ENCODE results near the gene ZNF22.

ZNF22 gene

GRCh38 chr10:44982114-44982460 is 18.6 kb upstream of the ZNF22 start:
- CTCF ChIA-PET = interaction anchor here (1.4 to 2.9 kb wide), 3 partner anchors 9 to 50 kb away, joined by 5 to 13 read pairs (median 10); no protein-coding TSS in a partner anchor
- no peak overlapping the region for H3K4me3 ChIP-seq (ENCODE audit: low read depth, low read length)
- POLR2A ChIA-PET = interaction anchor here (2.3 kb wide), 1 partner anchor 19 kb away, joined by 9 read pairs; no protein-coding TSS in a partner anchor
- DNase-seq (ENCODE audit: low read depth, low spot score) = no peak
- no peak for TF ChIP-seq CTCF (IDR thresholded peaks at IDR 0.05; ENCODE audit: insufficient read depth, low read length, missing control alignments)

- ChIA-PET POLR2A (interaction anchor here (2.3 kb wide), 1 partner anchor 19 kb away, joined by 9 read pairs; no protein-coding TSS in a partner anchor), CTCF (interaction anchor here (1.4 to 2.9 kb wide), 2 partner anchors 11 to 50 kb away, joined by 5 to 13 read pairs; no protein-coding TSS in a partner anchor)
- H3K4me3 ChIP-seq (ENCODE audit: low read depth, low read length) = no peak overlapping the region
- no peak for TF ChIP-seq CTCF (IDR thresholded peaks at IDR 0.05; ENCODE audit: insufficient read depth, low read length, missing control alignments)
- DNase-seq (ENCODE audit: low read depth, low spot score) = no peak
Measured at GRCh38 chr10:44982496-44982895, 18.2 kb upstream of the ZNF22 start.

- CTCF ChIA-PET = interaction anchor here (1.4 kb wide), 1 partner anchor 11 kb away, joined by 5 read pairs; no protein-coding TSS in a partner anchor
- POLR2A ChIA-PET = interaction anchor here (2.3 kb wide), 1 partner anchor 18 kb away, joined by 9 read pairs; no protein-coding TSS in a partner anchor
- no peak for TF ChIP-seq CTCF (IDR thresholded peaks at IDR 0.05; ENCODE audit: insufficient read depth, low read length, missing control alignments)
Measured at GRCh38 chr10:44983066-44983894, 17.4 kb upstream of the ZNF22 start.

GRCh38 chr10:44983895-44984278 is 16.8 kb upstream of the ZNF22 start:
- H3K4me3 ChIP-seq (ENCODE audit: low read depth, low read length) = no peak overlapping the region
- ChIA-PET POLR2A (no interaction called here), CTCF (interaction anchor here (1.8 kb wide), 1 partner anchor 51 kb away, joined by 6 read pairs; no protein-coding TSS in a partner anchor)
- TF ChIP-seq CTCF (IDR thresholded peaks at IDR 0.05; ENCODE audit: insufficient read depth, low read length, missing control alignments) = no peak
- DNase-seq (ENCODE audit: low read depth, low spot score) = no peak

More at GRCh38 chr10:44983066-44983894, 17.4 kb upstream of the ZNF22 start:
- no peak for DNase-seq (ENCODE audit: low read depth, low spot score)
- H3K4me3 ChIP-seq (ENCODE audit: low read depth, low read length) = no peak overlapping the region

GRCh38 chr10:44984671-44985101 is 16.0 kb upstream of the ZNF22 start:
- no peak for TF ChIP-seq CTCF (IDR thresholded peaks at IDR 0.05; ENCODE audit: insufficient read depth, low read length, missing control alignments)
- ChIA-PET POLR2A (no interaction called here), CTCF (interaction anchor here (1.8 kb wide), 1 partner anchor 52 kb away, joined by 6 read pairs; no protein-coding TSS in a partner anchor)
- no peak overlapping the region for H3K4me3 ChIP-seq (ENCODE audit: low read depth, low read length)
- no peak for DNase-seq (ENCODE audit: low read depth, low spot score)

GRCh38 chr10:44985175-44985681 is 15.5 kb upstream of the ZNF22 start:
- TF ChIP-seq CTCF (IDR thresholded peaks at IDR 0.05; ENCODE audit: insufficient read depth, low read length, missing control alignments) = no peak
- ChIA-PET POLR2A (no interaction called here), CTCF (interaction anchor here (1.8 kb wide), 1 partner anchor 52 kb away, joined by 6 read pairs; no protein-coding TSS in a partner anchor)
- no peak for DNase-seq (ENCODE audit: low read depth, low spot score)
- H3K4me3 ChIP-seq (ENCODE audit: low read depth, low read length) = no peak overlapping the region
